NCI-H748 treated with DMSO at 0.1 percent for 48 hours (cell line): Measurements from ENCODE around the gene ACADVL.

Source experiments
- DNase-seq: peaks from one replicate; lab custom pipeline; 2025; lab: John Stamatoyannopoulos, UW

The ACADVL gene

GRCh38 chr17:7191571-7192270 lies 28.0 kb upstream of the ACADVL start:
- no peak for DNase-seq

- DNase-seq, result no peak
These were observed 27.3 kb upstream of the ACADVL start for GRCh38 chr17:7192271-7192937.

GRCh38 chr17:7195971-7196370 lies 23.8 kb upstream of the ACADVL start:
- no peak for DNase-seq

GRCh38 chr17:7196651-7197401 lies 22.9 kb upstream of the ACADVL start:
- DNase-seq, result no peak

- DNase-seq, result no peak
These were observed 16.3 kb upstream of the ACADVL start for GRCh38 chr17:7203391-7203790.

GRCh38 chr17:7204336-7204735 lies 15.4 kb upstream of the ACADVL start:
- DNase-seq, result no peak

- peak; percentile 97 for DNase-seq
These were observed 14.8 kb upstream of the ACADVL start for GRCh38 chr17:7204828-7205461.

- no peak for DNase-seq
These were observed 14.2 kb upstream of the ACADVL start for GRCh38 chr17:7205561-7205960.

GRCh38 chr17:7207120-7208001 lies 12.4 kb upstream of the ACADVL start:
- no peak for DNase-seq

- no peak for DNase-seq
These were observed 11.6 kb upstream of the ACADVL start for GRCh38 chr17:7208027-7208571.

- no peak for DNase-seq
These were observed 10.8 kb upstream of the ACADVL start for GRCh38 chr17:7208754-7209460.

- DNase-seq, result no peak
These were observed 8.1 kb upstream of the ACADVL start for GRCh38 chr17:7211491-7212273.

- DNase-seq, result peak; percentile 99
These were observed 5.8 kb upstream of the ACADVL start for GRCh38 chr17:7213895-7214299.

- peak; percentile 99 for DNase-seq
These were observed 5.2 kb upstream of the ACADVL start for GRCh38 chr17:7214300-7215135.

- no peak for DNase-seq
These were observed 4.6 kb upstream of the ACADVL start for GRCh38 chr17:7215136-7215638.

GRCh38 chr17:7215652-7216180 lies 4.0 kb upstream of the ACADVL start:
- DNase-seq, result no peak

GRCh38 chr17:7216242-7217112 lies 3.3 kb upstream of the ACADVL start:
- DNase-seq, result no peak
